Measurements from ENCODE around the gene FARP1. TPM values are rescaled to one million over a fixed set of nuclear protein-coding genes. Genes with fewer than 3 reads are reported as not detected.
"Not testable (repeated sequence)": the region's sequence is repeated elsewhere in the genome, so short reads cannot be mapped to it uniquely, and the experiment has no call there.

Gene FARP1
- total and polyA plus RNA-seq, 2 donors: 30.6 to 81.7 TPM

DNA sequence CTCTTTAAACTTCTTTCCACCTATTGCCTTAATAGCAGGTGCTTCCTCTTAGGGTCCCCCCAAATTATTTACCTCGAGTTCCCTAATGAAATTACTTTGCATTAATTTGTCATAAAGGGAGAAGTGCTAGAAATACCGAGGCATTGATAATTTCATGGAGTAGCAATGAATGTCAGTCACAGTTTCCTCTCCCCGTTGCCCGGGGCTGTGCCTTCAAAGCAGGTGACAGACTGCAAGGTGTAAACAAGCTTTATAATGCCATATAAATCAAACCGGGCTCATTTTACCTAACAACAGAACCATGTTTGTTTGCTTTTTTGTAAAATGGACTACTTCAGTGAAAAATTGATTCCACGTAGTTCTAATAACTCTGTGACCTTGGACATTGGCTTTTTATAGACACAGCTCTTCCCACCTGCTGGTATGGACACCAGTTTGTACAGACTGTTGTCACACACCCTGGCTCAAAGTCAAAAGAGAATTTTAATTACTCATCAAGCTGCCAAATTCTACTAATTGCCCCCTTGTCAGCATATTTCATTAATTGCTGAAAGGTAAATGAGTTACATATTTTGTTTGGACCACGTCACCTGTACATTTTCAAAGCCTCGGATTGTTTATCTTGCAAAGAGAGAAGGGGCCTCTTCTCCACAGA is 262.9 kb downstream of the FARP1 start:
- Histone ChIP-seq H3K4me3 (ENCODE audit: low read depth, low read length) (no peak overlapping the region), H3K4me1 (ENCODE audit: insufficient read depth) (no peaks in the 10 kb centered on the region), H3K36me3 (ENCODE audit: insufficient read depth) (no peaks in the 10 kb centered on the region), H3K27ac (ENCODE audit: low read depth) (no peak overlapping the region)
- no peak for DNase-seq (ENCODE audit: extremely low spot score)
- WGBS: 74% methylated on average over 8 of the region's 8 CpGs

DNA sequence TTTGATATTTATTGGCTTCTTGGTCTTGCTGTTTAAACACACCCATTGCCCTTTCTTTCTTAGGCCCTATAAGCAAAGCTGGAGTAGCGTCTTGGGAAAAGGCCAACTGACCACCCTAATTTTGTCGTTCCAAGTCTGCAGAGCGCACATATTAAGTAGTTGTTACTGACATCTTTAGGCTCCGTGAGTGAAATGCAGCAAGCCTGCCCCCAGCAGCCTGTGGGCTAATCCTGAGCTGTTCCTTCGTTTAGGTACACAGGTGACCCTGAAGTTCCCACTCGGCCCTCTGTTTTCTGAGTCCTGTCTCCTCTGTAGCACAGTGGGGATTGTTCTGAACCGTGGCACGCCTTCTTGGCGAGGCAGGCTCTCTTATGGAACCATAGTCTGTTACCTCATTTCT is 263.5 kb downstream of the FARP1 start:
- H3K27ac ChIP-seq (ENCODE audit: low read depth): no peak overlapping the region
- no peaks in the 10 kb centered on the region for H3K4me1 ChIP-seq (ENCODE audit: insufficient read depth)
- no peaks in the 10 kb centered on the region for H3K36me3 ChIP-seq (ENCODE audit: insufficient read depth)
- whole genome bisulfite sequencing: 82% methylated on average over 9 of the region's 9 CpGs
- DNase-seq (ENCODE audit: extremely low spot score): no peak
- H3K4me3 ChIP-seq (ENCODE audit: low read depth, low read length): no peak overlapping the region

DNA sequence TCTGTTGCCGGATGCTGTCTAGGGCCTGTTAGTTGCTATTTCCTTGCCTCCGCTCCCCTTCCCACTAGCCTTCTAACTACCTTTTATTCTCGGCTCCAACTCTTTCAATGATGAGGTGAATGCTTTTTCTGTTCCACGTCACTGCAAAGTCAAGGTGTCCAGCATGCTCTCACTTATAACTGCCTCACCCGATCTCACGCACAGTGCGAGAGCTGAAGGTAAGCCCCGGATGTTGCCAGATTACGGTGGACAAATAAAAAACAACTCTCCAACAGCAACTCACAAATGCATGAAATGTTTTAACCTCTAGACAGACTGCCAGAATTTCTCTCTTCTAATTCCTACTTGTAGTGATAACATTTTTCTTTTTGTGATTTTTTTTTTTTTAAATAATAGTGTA is 264.1 kb downstream of the FARP1 start:
- WGBS: 94% methylated on average over 9 of the region's 9 CpGs
- H3K36me3 ChIP-seq (ENCODE audit: insufficient read depth): peaks cover 1% of the 10 kb centered on the region
- no peak overlapping the region for H3K27ac ChIP-seq (ENCODE audit: low read depth)
- no peak for DNase-seq (ENCODE audit: extremely low spot score)
- no peaks in the 10 kb centered on the region for H3K4me1 ChIP-seq (ENCODE audit: insufficient read depth)
- no peak overlapping the region for H3K4me3 ChIP-seq (ENCODE audit: low read depth, low read length)

DNA sequence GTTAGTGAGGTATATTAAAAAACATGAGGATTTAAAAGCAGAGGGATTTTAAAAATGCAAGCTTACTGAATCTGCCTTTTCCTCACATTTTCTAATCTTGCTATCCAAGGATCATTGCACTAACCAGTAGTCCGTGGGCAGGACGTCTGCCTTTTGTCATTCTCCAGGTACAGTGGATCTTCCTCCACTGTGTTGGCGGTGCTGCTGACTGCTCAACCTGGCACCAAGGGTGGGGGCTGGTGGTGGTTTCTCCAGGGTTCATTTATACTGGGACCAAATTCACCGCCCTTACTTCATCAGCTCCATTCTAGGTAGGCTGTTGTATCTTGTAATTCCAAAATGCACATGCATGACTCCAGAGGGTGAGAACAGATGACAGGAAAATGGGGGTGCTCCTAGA is 264.7 kb downstream of the FARP1 start:
- WGBS: 96% methylated on average over 4 of the region's 4 CpGs
- peaks cover 1% of the 10 kb centered on the region for H3K36me3 ChIP-seq (ENCODE audit: insufficient read depth)
- no peak overlapping the region for H3K4me3 ChIP-seq (ENCODE audit: low read depth, low read length)
- no peaks in the 10 kb centered on the region for H3K4me1 ChIP-seq (ENCODE audit: insufficient read depth)
- no peak for DNase-seq (ENCODE audit: extremely low spot score)
- no peak overlapping the region for H3K27ac ChIP-seq (ENCODE audit: low read depth)

DNA sequence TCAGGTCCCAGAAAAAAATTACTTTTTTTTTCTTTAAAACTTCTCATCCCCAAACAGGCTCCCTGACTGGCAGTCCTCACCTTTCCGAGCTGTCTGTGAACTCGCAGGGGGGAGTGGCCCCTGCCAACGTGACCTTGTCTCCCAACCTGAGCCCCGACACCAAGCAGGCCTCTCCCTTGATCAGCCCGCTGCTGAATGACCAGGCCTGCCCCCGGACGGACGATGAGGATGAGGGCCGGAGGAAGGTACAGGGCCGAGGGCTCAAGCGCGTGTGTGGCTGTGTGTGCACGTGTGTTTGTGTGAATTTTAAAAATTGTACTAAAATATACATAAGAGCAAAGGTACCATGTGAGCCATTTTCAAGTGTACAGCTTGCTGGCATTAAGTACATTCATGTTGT is 266.4 kb downstream of the FARP1 start:
- no peak overlapping the region for H3K27ac ChIP-seq (ENCODE audit: low read depth)
- H3K36me3 ChIP-seq (ENCODE audit: insufficient read depth): peaks cover 1% of the 10 kb centered on the region
- WGBS: 96% methylated on average over 13 of the region's 13 CpGs
- H3K4me1 ChIP-seq (ENCODE audit: insufficient read depth): no peaks in the 10 kb centered on the region
- no peak overlapping the region for H3K4me3 ChIP-seq (ENCODE audit: low read depth, low read length)
- no peak for DNase-seq (ENCODE audit: extremely low spot score)

DNA sequence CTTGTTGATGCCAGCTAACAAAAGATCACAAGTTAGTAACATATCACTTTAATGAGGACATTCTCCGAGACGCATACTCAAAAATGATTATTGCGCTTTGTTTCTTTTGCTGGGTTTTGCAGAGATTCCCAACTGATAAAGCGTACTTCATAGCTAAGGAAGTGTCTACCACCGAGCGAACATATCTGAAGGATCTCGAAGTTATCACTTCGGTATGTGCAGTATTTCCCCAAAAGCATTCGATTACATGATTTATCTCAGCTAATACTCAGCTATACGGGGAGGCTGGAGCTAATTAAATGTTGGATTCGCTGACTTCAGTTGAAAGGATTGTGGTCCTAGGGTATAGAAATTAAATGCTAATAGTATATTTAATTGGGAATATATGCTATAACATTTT is 267.7 kb downstream of the FARP1 start:
- no peak overlapping the region for H3K4me3 ChIP-seq (ENCODE audit: low read depth, low read length)
- H3K4me1 ChIP-seq (ENCODE audit: insufficient read depth): no peaks in the 10 kb centered on the region
- peaks cover 1% of the 10 kb centered on the region for H3K36me3 ChIP-seq (ENCODE audit: insufficient read depth)
- 78% methylated on average over 11 of the region's 11 CpGs for WGBS
- H3K27ac ChIP-seq (ENCODE audit: low read depth): no peak overlapping the region
- no peak for DNase-seq (ENCODE audit: extremely low spot score)

DNA sequence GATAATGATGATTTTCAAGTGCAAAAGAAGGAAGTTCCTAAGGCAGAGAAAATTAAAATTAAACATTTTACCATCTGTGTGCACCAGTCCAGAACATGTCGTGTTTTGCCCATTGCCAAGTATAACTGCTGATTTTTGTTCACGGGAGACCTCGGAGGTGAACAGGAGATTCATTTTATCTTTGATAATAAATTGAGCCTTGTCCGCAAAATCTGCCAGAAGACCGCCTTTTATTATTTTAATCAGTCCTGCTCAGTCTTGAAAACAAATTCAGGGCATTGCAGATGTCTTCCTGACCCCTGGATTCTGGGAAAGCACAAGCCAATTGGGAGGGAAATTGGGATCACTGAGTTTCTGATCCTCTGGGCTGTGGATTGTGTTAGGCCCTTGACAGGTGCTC is 268.1 kb downstream of the FARP1 start:
- DNase-seq (ENCODE audit: extremely low spot score): no peak
- Histone ChIP-seq H3K4me3 (ENCODE audit: low read depth, low read length) (no peak overlapping the region), H3K36me3 (ENCODE audit: insufficient read depth) (peaks cover 1% of the 10 kb centered on the region), H3K27ac (ENCODE audit: low read depth) (no peak overlapping the region), H3K4me1 (ENCODE audit: insufficient read depth) (no peaks in the 10 kb centered on the region)
- 86% methylated on average over 5 of the region's 5 CpGs for WGBS

DNA sequence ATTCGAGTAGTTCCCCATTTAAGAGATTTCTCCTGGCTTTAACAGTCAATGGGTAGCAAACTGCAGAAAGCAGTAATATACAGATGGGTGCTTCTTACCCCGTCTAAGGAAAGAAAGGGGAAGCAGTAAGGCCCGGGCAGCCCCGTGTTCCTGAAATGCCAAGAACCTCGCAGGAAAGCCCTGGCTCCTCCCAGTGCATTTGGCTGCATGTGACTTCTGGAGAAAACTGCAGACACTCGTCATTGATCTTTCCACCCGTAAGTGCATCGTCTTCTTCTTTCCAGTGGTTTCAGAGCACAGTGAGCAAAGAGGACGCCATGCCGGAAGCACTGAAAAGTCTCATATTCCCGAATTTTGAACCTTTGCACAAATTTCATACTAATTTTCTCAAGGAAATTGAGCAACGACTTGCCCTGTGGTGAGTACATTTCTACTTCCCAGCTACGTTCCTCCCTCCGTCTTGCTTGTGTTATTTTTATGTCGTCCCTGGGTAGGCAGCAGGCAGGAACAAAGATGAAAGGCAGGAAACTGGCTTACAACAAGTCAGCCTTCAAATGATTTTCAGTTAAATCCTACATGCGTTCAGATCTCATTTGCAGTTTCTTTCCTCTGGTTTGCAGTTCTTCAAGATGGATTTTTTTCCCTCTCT is 268.8 kb downstream of the FARP1 start:
- 67% methylated on average over 16 of the region's 16 CpGs for WGBS
- Histone ChIP-seq H3K4me3 (ENCODE audit: low read depth, low read length) (no peak overlapping the region), H3K36me3 (ENCODE audit: insufficient read depth) (peaks cover 1% of the 10 kb centered on the region), H3K27ac (ENCODE audit: low read depth) (no peak overlapping the region), H3K4me1 (ENCODE audit: insufficient read depth) (no peaks in the 10 kb centered on the region)
- DNase-seq (ENCODE audit: extremely low spot score): no peak

DNA sequence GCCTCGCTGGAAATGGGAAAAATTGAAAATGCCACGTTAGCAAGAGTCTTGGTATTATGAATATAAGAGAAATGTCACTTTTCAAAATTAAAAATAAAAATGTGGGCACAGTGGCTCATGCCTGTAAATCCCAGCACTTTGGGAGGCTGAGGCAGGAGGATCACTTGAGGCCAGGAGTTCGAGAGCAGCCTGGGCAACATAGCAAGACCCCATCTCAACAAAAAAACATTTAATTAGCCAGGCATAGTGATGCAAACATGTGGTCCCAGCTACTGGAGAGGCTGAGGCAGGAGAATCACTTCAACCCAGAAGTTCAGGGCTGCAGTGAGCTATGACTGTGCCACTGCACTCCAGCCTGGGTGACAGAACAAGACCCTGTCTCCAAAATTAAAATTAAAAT is 270.4 kb downstream of the FARP1 start:
- H3K36me3 ChIP-seq (ENCODE audit: insufficient read depth); H3K4me1 ChIP-seq (ENCODE audit: insufficient read depth); DNase-seq (ENCODE audit: extremely low spot score); H3K4me3 ChIP-seq (ENCODE audit: low read depth, low read length); H3K27ac ChIP-seq (ENCODE audit: low read depth): not testable (repeated sequence)
- 97% methylated on average over 3 of the region's 3 CpGs for WGBS

DNA sequence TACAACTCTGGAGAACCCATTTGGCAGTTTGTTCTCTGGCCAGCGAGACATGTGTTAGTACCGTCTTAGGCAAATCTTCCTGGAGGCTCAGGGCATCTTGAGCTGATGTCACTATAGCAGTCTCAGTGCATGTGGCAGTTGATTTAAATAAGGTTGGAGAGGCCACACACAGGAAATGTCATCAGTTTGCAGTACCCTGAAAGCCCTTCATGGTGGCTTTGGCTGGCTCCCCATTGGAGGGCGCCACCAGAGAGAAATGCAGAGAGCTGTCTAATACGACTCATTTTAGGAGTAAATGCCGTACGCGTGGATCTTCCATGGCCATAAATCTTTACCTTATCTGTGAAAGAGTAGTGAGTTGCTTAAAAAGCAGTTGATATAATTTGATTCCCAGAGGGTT is 270.9 kb downstream of the FARP1 start:
- H3K36me3 ChIP-seq (ENCODE audit: insufficient read depth): peaks cover 1% of the 10 kb centered on the region
- H3K27ac ChIP-seq (ENCODE audit: low read depth): no peak overlapping the region
- 89% methylated on average over 7 of the region's 7 CpGs for WGBS
- H3K4me1 ChIP-seq (ENCODE audit: insufficient read depth): no peaks in the 10 kb centered on the region
- DNase-seq (ENCODE audit: extremely low spot score): no peak
- H3K4me3 ChIP-seq (ENCODE audit: low read depth, low read length): no peak overlapping the region

DNA sequence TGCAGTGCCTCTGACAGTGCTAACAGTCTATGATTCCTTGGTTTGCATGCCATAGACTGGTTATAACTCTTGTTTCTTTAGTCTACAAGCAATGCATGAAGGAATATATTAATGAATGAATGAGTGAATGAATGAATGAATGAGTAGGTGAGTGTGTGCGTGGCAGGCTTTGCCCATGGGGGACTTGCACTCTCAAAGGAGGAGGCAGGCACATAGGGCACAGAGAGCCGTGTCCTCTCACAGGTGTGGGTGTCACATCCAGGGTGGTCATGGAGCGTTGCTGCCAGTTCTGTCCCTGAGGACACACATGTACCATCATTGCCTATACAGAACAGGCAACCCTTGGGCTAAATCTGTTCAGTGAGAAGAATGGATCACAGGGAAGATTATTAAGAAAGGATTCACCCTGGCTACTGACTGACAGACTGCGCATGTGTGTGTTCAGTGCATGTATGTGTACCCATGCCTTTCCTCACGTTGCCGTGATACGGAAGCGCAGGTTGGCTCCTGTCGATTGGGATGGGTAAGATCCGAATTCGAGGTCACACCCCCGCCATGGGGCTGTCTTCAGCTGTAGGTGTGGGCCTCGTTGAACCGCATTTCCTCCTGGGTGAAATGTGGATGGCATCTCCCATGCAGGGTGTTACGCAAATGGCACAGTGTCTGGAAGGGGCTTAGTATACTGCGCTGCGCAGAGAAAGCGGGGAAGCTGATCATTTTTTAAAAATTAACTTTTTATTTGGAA is 272.6 kb downstream of the FARP1 start:
- no peak overlapping the region for H3K27ac ChIP-seq (ENCODE audit: low read depth)
- DNase-seq (ENCODE audit: extremely low spot score): no peak
- no peaks in the 10 kb centered on the region for H3K4me1 ChIP-seq (ENCODE audit: insufficient read depth)
- WGBS: 97% methylated on average over 18 of the region's 18 CpGs
- H3K4me3 ChIP-seq (ENCODE audit: low read depth, low read length): no peak overlapping the region
- H3K36me3 ChIP-seq (ENCODE audit: insufficient read depth): peaks cover 1% of the 10 kb centered on the region

DNA sequence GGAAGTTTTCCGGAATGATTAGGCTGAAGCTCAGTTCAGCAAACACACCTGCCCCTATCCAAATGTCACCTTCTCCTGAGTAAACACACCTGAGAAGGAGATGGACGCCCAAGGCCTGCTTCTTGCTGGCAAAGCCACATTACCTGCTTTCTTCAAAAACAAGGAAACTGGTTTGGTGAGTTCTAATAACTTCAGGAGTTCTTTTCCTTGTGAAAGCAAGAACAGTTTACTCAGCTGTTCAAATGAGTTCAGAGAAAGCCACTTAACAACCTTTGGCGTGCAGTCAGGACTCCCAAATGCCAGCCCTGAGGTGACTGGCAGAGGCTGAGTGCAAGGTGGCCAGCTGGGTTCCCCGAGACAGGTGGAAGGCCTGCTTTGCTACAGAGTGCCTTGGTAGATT is 273.5 kb downstream of the FARP1 start:
- Histone ChIP-seq H3K27ac (ENCODE audit: low read depth) (no peak overlapping the region), H3K4me3 (ENCODE audit: low read depth, low read length) (no peak overlapping the region), H3K36me3 (ENCODE audit: insufficient read depth) (peaks cover 1% of the 10 kb centered on the region), H3K4me1 (ENCODE audit: insufficient read depth) (no peaks in the 10 kb centered on the region)
- 92% methylated on average over 4 of the region's 4 CpGs for WGBS
- peak; percentile 66 for DNase-seq (ENCODE audit: extremely low spot score)

DNA sequence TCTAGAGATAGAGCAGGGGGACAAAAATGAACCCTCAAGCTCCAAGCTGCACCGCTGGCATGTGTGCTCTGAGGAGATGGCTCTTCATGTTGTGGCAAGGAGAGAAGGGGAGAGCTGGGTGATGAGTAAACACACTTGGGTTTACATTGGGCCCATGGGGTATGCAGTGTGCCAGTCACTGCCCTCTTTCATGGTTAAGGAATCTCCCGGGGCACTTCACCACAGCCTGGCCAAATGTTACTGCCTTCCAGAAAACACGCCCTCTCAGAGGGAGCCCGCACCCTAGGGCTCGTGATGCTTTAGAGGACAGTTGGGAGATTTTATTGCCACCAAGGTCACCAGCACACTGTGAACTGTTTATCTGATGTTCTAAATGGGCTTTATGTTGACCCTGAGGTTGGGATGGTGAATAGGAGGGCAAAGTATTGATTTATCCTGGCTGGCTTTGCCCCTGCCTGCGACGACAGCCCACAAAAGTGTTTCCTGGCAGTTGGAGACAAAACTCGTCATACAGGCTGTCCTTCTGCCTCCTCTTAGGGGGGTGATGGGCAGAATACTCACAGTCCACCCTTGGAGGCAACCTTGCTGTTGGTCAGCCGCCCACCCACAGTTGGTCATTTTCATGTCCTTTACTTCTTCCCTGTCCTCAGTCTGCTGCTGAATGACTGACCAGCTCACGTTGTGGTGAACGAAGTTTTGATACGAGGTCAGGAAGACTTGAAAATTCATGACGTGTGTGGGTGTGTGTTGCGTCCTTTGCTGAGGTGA is 277.1 kb downstream of the FARP1 start:
- no peak for DNase-seq (ENCODE audit: extremely low spot score)
- Histone ChIP-seq H3K4me1 (ENCODE audit: insufficient read depth) (no peaks in the 10 kb centered on the region), H3K27ac (ENCODE audit: low read depth) (no peak overlapping the region), H3K36me3 (ENCODE audit: insufficient read depth) (no peaks in the 10 kb centered on the region), H3K4me3 (ENCODE audit: low read depth, low read length) (no peak overlapping the region)
- WGBS: 90% methylated on average over 14 of the region's 14 CpGs

All from urinary bladder (tissue), 4 donors.